RWPE2 (cell line): ENCODE measurements around the gene OTOP3.
"Not testable (repeated sequence)": the region's sequence is repeated elsewhere in the genome, so short reads cannot be mapped to it uniquely, and the experiment has no call there.

ENCODE experiments used
- ATAC-seq: fragments of 200-7000 bp; cut with Tn5 transposase; 3 replicates; pipeline ENCODE4 v1.9.1; 2021; ENCODE audit warnings: low read depth
- DNase-seq: peaks from one replicate; pipeline ENCODE4 v3.0.0-alpha.2; 2020; ENCODE audit warnings: low spot score
- H3K27ac ChIP-seq: fragments of 450-650 bp; 2 replicates; pipeline ENCODE4 v1.5.1; 2017; ENCODE audit warnings: mild to moderate bottlenecking; ENCODE audit not compliant: poor library complexity, severe bottlenecking
- H3K27me3 ChIP-seq: fragments of 250-450 bp; sonication (Bioruptor Pico); 2 replicates; pipeline ENCODE4 v1.5.1; 2021; ENCODE audit warnings: mild to moderate bottlenecking, moderate library complexity; ENCODE audit not compliant: insufficient read depth, poor library complexity, severe bottlenecking
- H3K36me3 ChIP-seq: fragments of 250-450 bp; sonication (Bioruptor Pico); 2 replicates; pipeline ENCODE4 v1.5.1; 2020; ENCODE audit warnings: low read depth, mild to moderate bottlenecking, moderate library complexity
- H3K4me1 ChIP-seq: fragments of 250-450 bp; sonication (Bioruptor Pico); 2 replicates; pipeline ENCODE4 v1.5.1; 2021; ENCODE audit warnings: mild to moderate bottlenecking, moderate library complexity; ENCODE audit not compliant: insufficient read depth, poor library complexity, severe bottlenecking
- H3K4me3 ChIP-seq: fragments of 250-450 bp; sonication (Bioruptor Pico); 2 replicates; pipeline ENCODE4 v1.5.1; 2021; ENCODE audit warnings: mild to moderate bottlenecking, moderate library complexity; ENCODE audit not compliant: severe bottlenecking
- H3K9me3 ChIP-seq: fragments of 250-450 bp; sonication (Bioruptor Pico); 2 replicates; pipeline ENCODE4 v1.5.1; 2021; ENCODE audit warnings: mild to moderate bottlenecking, moderate library complexity; ENCODE audit not compliant: severe bottlenecking
- CTCF ChIP-seq: fragments of 450-650 bp; IDR thresholded peaks from one replicate; pipeline ENCODE4 v1.5.1; 2017; ENCODE audit warnings: mild to moderate bottlenecking, moderate library complexity; ENCODE audit not compliant: poor library complexity, severe bottlenecking

The OTOP3 gene

GRCh38 chr17:74901353-74902135 lies 34.2 kb upstream of the OTOP3 start:
- no peak overlapping the region for H3K4me3 ChIP-seq
- DNase-seq (no peak), ATAC-seq (no peak)
- no peaks in the 10 kb centered on the region for H3K4me1 ChIP-seq
- TF ChIP-seq CTCF, result no peak
- no peaks in the 10 kb centered on the region for H3K9me3 ChIP-seq
- H3K36me3 ChIP-seq, result no peaks in the 10 kb centered on the region
- peaks cover 3% of the 10 kb centered on the region for H3K27me3 ChIP-seq
- no peak overlapping the region for H3K27ac ChIP-seq

- Histone ChIP-seq H3K9me3 (no peaks in the 10 kb centered on the region), H3K27me3 (no peaks in the 10 kb centered on the region), H3K27ac (no peak overlapping the region), H3K4me1 (no peaks in the 10 kb centered on the region), H3K36me3 (no peaks in the 10 kb centered on the region), H3K4me3 (no peak overlapping the region)
- no peak for ATAC-seq
- no peak for TF ChIP-seq CTCF
- no peak for DNase-seq
Measured at GRCh38 chr17:74903034-74903433, 32.7 kb upstream of the OTOP3 start.

- Histone ChIP-seq H3K27me3 (no peaks in the 10 kb centered on the region), H3K36me3 (no peaks in the 10 kb centered on the region), H3K9me3 (no peaks in the 10 kb centered on the region), H3K4me1 (no peaks in the 10 kb centered on the region), H3K27ac (no peak overlapping the region), H3K4me3 (no peak overlapping the region)
- TF ChIP-seq CTCF, result no peak
- DNase-seq, result no peak
- ATAC-seq, result no peak
Measured at GRCh38 chr17:74903671-74904070, 32.0 kb upstream of the OTOP3 start.

- H3K9me3 ChIP-seq, result no peaks in the 10 kb centered on the region
- TF ChIP-seq CTCF, result no peak
- ATAC-seq, result no peak
Measured at GRCh38 chr17:74904687-74905409, 30.9 kb upstream of the OTOP3 start.

GRCh38 chr17:74906214-74906793 lies 29.4 kb upstream of the OTOP3 start:
- not testable (repeated sequence) for H3K27me3 ChIP-seq, H3K27ac ChIP-seq, H3K4me3 ChIP-seq, H3K9me3 ChIP-seq, H3K36me3 ChIP-seq, DNase-seq, ATAC-seq, H3K4me1 ChIP-seq

More at GRCh38 chr17:74904687-74905409, 30.9 kb upstream of the OTOP3 start:
- Histone ChIP-seq H3K27ac (no peak overlapping the region), H3K4me1 (no peaks in the 10 kb centered on the region), H3K36me3 (no peaks in the 10 kb centered on the region), H3K27me3 (no peaks in the 10 kb centered on the region), H3K4me3 (no peak overlapping the region)
- no peak for DNase-seq
